ENCODE data around the gene DGKG. TPM values are rescaled to one million over a fixed set of nuclear protein-coding genes. Genes with fewer than 3 reads are reported as not detected.

The DGKG gene
- total RNA-seq, 1 donor from 2014 or later = 0.54 TPM

GRCh38 chr3:186264608-186265400 is 97.2 kb downstream of the DGKG start:
- no peak for TF ChIP-seq CTCF (IDR thresholded peaks at IDR 0.05; ENCODE audit: unreplicated experiment)
- peaks cover 13% of the 10 kb centered on the region for H3K4me1 Mint-ChIP-seq (ENCODE audit: unreplicated experiment)
- H3K36me3 Mint-ChIP-seq (ENCODE audit: low read depth, unreplicated experiment) = no peaks in the 10 kb centered on the region
- H3K27ac Mint-ChIP-seq (ENCODE audit: unreplicated experiment) = no peak overlapping the region
- no peaks in the 10 kb centered on the region for H3K9me3 Mint-ChIP-seq (ENCODE audit: unreplicated experiment)
- DNase-seq (ENCODE audit: low spot score) = no peak
- H3K27me3 Mint-ChIP-seq (ENCODE audit: unreplicated experiment) = peaks cover 7% of the 10 kb centered on the region
- no peak overlapping the region for H3K4me3 Mint-ChIP-seq (ENCODE audit: unreplicated experiment)

DNA sequence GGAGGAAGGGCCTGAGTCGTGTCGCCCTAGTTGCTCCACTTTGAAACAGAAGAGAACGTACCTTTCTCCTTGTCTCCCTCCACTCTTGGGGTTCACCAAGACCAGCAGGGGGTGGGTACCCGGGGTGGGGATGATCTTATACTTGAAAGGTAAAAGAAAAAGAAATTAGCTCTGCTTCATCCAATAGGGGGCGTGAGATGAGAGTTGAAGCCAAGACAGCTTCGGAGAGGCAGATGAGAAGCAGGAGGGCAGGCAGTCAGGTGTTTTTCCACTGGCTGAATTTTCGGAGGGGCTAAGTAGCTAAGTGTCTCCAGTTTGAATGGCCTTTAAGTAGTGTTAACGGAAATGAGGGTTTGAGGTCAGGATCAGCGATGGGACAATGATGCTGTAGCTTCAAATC is 100.4 kb downstream of the DGKG start:
- Mint-ChIP-seq H3K4me3 (ENCODE audit: unreplicated experiment) (no peak overlapping the region), H3K27ac (ENCODE audit: unreplicated experiment) (no peak overlapping the region), H3K27me3 (ENCODE audit: unreplicated experiment) (peaks cover 9% of the 10 kb centered on the region), H3K36me3 (ENCODE audit: low read depth, unreplicated experiment) (peaks cover 3% of the 10 kb centered on the region), H3K4me1 (ENCODE audit: unreplicated experiment) (peaks cover 15% of the 10 kb centered on the region), H3K9me3 (ENCODE audit: unreplicated experiment) (no peaks in the 10 kb centered on the region)
- DNase-seq (ENCODE audit: low spot score) = peak; percentile 29
- peak; percentile 63 for TF ChIP-seq CTCF (IDR thresholded peaks at IDR 0.05; ENCODE audit: unreplicated experiment)

DNA sequence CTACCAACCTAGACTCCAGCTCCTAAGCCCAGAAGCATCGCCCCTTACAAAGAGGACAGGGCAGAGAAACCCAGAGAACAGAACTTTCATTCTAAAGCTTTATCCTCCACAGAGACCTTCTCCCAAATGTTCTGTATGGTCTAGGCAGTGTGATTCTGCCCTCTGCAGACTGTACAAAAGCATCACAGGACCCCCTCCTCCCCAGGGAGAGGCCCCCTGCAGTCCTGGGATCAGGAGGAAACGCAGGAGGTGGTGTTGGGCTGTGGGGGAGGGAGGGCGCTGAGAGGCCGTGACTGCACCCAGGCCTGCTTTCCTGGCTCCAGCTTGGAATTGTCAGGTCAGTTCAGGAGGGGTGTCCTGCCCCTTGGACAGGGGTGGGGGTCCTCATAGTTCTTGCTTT is 101.3 kb downstream of the DGKG start:
- H3K9me3 Mint-ChIP-seq (ENCODE audit: unreplicated experiment) = no peaks in the 10 kb centered on the region
- peaks cover 4% of the 10 kb centered on the region for H3K36me3 Mint-ChIP-seq (ENCODE audit: low read depth, unreplicated experiment)
- no peak overlapping the region for H3K27ac Mint-ChIP-seq (ENCODE audit: unreplicated experiment)
- no peak for TF ChIP-seq CTCF (IDR thresholded peaks at IDR 0.05; ENCODE audit: unreplicated experiment)
- no peak for DNase-seq (ENCODE audit: low spot score)
- no peak overlapping the region for H3K4me3 Mint-ChIP-seq (ENCODE audit: unreplicated experiment)
- H3K27me3 Mint-ChIP-seq (ENCODE audit: unreplicated experiment) = peaks cover 12% of the 10 kb centered on the region
- H3K4me1 Mint-ChIP-seq (ENCODE audit: unreplicated experiment) = peaks cover 15% of the 10 kb centered on the region

- Mint-ChIP-seq H3K36me3 (ENCODE audit: low read depth, unreplicated experiment) (peaks cover 4% of the 10 kb centered on the region), H3K9me3 (ENCODE audit: unreplicated experiment) (no peaks in the 10 kb centered on the region), H3K4me1 (ENCODE audit: unreplicated experiment) (peaks cover 19% of the 10 kb centered on the region), H3K27ac (ENCODE audit: unreplicated experiment) (no peak overlapping the region), H3K27me3 (ENCODE audit: unreplicated experiment) (peaks cover 12% of the 10 kb centered on the region), H3K4me3 (ENCODE audit: unreplicated experiment) (no peak overlapping the region)
- DNase-seq (ENCODE audit: low spot score) = peak; percentile 88
- TF ChIP-seq CTCF (IDR thresholded peaks at IDR 0.05; ENCODE audit: unreplicated experiment) = peak; percentile 46
Observed at GRCh38 chr3:186259612-186260383, 102.2 kb downstream of the DGKG start.

DNA sequence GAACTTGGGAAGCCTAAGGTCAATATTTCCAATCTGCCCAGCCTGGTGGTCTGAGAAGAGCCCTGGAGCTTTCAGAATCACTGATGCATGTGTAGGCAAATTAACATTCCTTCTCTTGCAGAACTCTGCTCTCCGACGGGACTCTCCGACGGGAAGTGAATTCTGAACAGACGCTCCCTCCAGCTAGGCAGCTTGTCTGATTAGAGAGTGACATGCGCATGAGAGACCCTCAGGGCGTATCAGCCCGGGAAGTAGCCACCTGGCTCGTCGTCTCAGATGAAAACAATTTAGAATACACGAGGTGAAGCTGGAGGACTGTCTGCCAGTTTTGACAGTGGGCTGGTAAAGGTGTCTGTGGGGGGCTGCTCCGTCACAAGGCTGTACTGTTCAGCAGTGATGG is 103.1 kb downstream of the DGKG start:
- H3K9me3 Mint-ChIP-seq (ENCODE audit: unreplicated experiment) = no peaks in the 10 kb centered on the region
- H3K4me1 Mint-ChIP-seq (ENCODE audit: unreplicated experiment) = peaks cover 23% of the 10 kb centered on the region
- peaks cover 12% of the 10 kb centered on the region for H3K27me3 Mint-ChIP-seq (ENCODE audit: unreplicated experiment)
- no peak overlapping the region for H3K27ac Mint-ChIP-seq (ENCODE audit: unreplicated experiment)
- peaks cover 4% of the 10 kb centered on the region for H3K36me3 Mint-ChIP-seq (ENCODE audit: low read depth, unreplicated experiment)
- DNase-seq (ENCODE audit: low spot score) = no peak
- no peak for TF ChIP-seq CTCF (IDR thresholded peaks at IDR 0.05; ENCODE audit: unreplicated experiment)
- no peak overlapping the region for H3K4me3 Mint-ChIP-seq (ENCODE audit: unreplicated experiment)

All from endothelial cell (in vitro differentiated cells).